CD14-positive monocyte (primary cell): ENCODE results near the gene FBXL5. TPM values are rescaled to one million over a fixed set of nuclear protein-coding genes. Genes with fewer than 3 reads are reported as not detected.

Source experiments
- DNase-seq, 3 donors: peaks; one replicate each; pipeline ENCODE4 v3.0.0-alpha.2; 2011 to 2022
- H2AFZ ChIP-seq: 2 replicates; pipeline ENCODE4 v1.6.0; 2012; ENCODE audit warnings: mild to moderate bottlenecking, low read depth, low read length, inconsistent platforms; ENCODE audit not compliant: insufficient read depth, poor library complexity, severe bottlenecking
- H3K27ac ChIP-seq, 2 donors: 1 replicate in 1 of 2; 2 replicates in 1 of 2; pipeline ENCODE4 v1.5.1; 2012 to 2013; ENCODE audit warnings: low read length in 2 of 2, control low read depth in 1 of 2, inconsistent platforms in 1 of 2, low read depth in 1 of 2, mild to moderate bottlenecking in 1 of 2
- H3K27me3 ChIP-seq, 2 donors: one replicate each; pipeline versions ENCODE4 v1.6.0 to v1.6.1; 2011 to 2013; ENCODE audit warnings: low read length in 2 of 2; ENCODE audit not compliant: control insufficient read depth in 2 of 2, insufficient read depth in 2 of 2
- H3K36me3 ChIP-seq, 2 donors: replicated peaks in 1 of 2; 1 replicate in 1 of 2; 2 replicates in 1 of 2; pipeline versions ENCODE4 v1.5.1 to v1.6.1; 2012 to 2013; ENCODE audit warnings: low read length in 2 of 2, control low read depth in 1 of 2, inconsistent platforms in 1 of 2, mild to moderate bottlenecking in 1 of 2; ENCODE audit not compliant: insufficient read depth in 2 of 2, control insufficient read depth in 1 of 2
- H3K4me1 ChIP-seq, 2 donors: 1 replicate in 1 of 2; 2 replicates in 1 of 2; pipeline versions ENCODE4 v1.5.1 to v1.6.1; 2012 to 2013; ENCODE audit warnings: low read length in 2 of 2, control low read depth in 1 of 2, inconsistent platforms in 1 of 2, mild to moderate bottlenecking in 1 of 2, moderate library complexity in 1 of 2; ENCODE audit not compliant: insufficient read depth in 2 of 2, control insufficient read depth in 1 of 2
- H3K4me2 ChIP-seq: replicated peaks from 2 replicates; pipeline ENCODE3; 2012; ENCODE audit warnings: low read length, moderate library complexity, mild to moderate bottlenecking; ENCODE audit not compliant: poor library complexity, severe bottlenecking; ENCODE audit errors: extremely low read depth
- H3K4me3 ChIP-seq, 3 experiments: fragments of 200-600 bp in 1 of 3; sonication (generic) in 1 of 3; replicated peaks in 1 of 3; 1 replicate in 2 of 3; 2 replicates in 1 of 3; pipeline ENCODE4 v1.5.1; 2011 to 2013; ENCODE audit warnings: low read length in 3 of 3, mild to moderate bottlenecking in 3 of 3, control low read depth in 2 of 3, low read depth in 2 of 3, inconsistent platforms in 1 of 3, moderate library complexity in 1 of 3
- H3K79me2 ChIP-seq: 2 replicates; pipeline ENCODE4 v1.6.0; 2012; ENCODE audit warnings: mild to moderate bottlenecking, control low read depth, inconsistent platforms, low read length, moderate library complexity; ENCODE audit not compliant: insufficient read depth
- H3K9ac ChIP-seq: 2 replicates; pipeline ENCODE4 v1.6.0; 2017; ENCODE audit warnings: low read length, mild to moderate bottlenecking; ENCODE audit not compliant: insufficient read depth, poor library complexity, severe bottlenecking
- H3K9me3 ChIP-seq, 2 donors: replicated peaks in 1 of 2; 1 replicate in 1 of 2; 2 replicates in 1 of 2; pipeline versions ENCODE4 v1.5.1 to v1.6.1; 2012 to 2013; ENCODE audit warnings: low read length in 2 of 2, control low read depth in 1 of 2; ENCODE audit not compliant: control insufficient read depth in 1 of 2, insufficient read depth in 1 of 2
- H4K20me1 ChIP-seq: 2 replicates; pipeline ENCODE4 v1.6.0; 2012; ENCODE audit warnings: mild to moderate bottlenecking, low read length, control low read depth, moderate library complexity; ENCODE audit not compliant: insufficient read depth
- H3K27ac Mint-ChIP-seq, 7 donors: one replicate each; pipeline ENCODE4 v1.8.0; 2020; ENCODE audit warnings: mild to moderate bottlenecking in 7 of 7, mixed read lengths in 7 of 7, moderate library complexity in 6 of 7, inconsistent platforms in 2 of 7
- H3K27me3 Mint-ChIP-seq, 3 donors: one replicate each; pipeline ENCODE4 v1.8.0; 2021 to 2022; ENCODE audit warnings: low read depth in 3 of 3, mild to moderate bottlenecking in 3 of 3, mixed read lengths in 3 of 3, moderate library complexity in 3 of 3, inconsistent platforms in 1 of 3
- H3K36me3 Mint-ChIP-seq, 2 donors: one replicate each; pipeline ENCODE4 v1.8.0; 2020; ENCODE audit warnings: mixed read lengths in 2 of 2, inconsistent platforms in 1 of 2, mild to moderate bottlenecking in 1 of 2
- H3K4me1 Mint-ChIP-seq: one replicate; pipeline ENCODE4 v1.8.0; 2020; ENCODE audit warnings: mild to moderate bottlenecking, mixed read lengths
- H3K4me3 Mint-ChIP-seq, 2 donors: one replicate each; pipeline ENCODE4 v1.8.0; 2020; ENCODE audit warnings: mild to moderate bottlenecking in 2 of 2, mixed read lengths in 2 of 2, moderate library complexity in 1 of 2
- H3K9me3 Mint-ChIP-seq, 7 donors: one replicate each; pipeline ENCODE4 v1.8.0; 2020 to 2022; ENCODE audit warnings: mixed read lengths in 7 of 7, mild to moderate bottlenecking in 6 of 7, moderate library complexity in 6 of 7, inconsistent platforms in 2 of 7
- CTCF ChIP-seq: fragments of 200-600 bp; IDR thresholded peaks from one replicate; pipeline ENCODE4 v1.8.0; 2022; ENCODE audit warnings: antibody characterized with exemption, mild to moderate bottlenecking
- WGBS: methylation state at CpG from one replicate; pipeline ENCODE4 v1.1.5; 2013; ENCODE audit warnings: missing lambda C conversion rate; ENCODE audit not compliant: insufficient coverage; 5-methylcytosine and 5-hydroxymethylcytosine counted together
- intact Hi-C, 2 donors: fragments of 100-400 bp; cut with micrococcal nuclease; formaldehyde crosslinking; loops; one replicate each; pipeline versions ENCODE4 v1.15.0 to v1.15.1; 2023
- polyA plus RNA-seq, 3 donors: library from polyadenylated mRNA; depleted of rRNA in 1 of 3; unstranded in 2 of 3; stranded (reverse) in 1 of 3; fragments of 300-500 nt in 2 of 3; fragments of >200 nt in 1 of 3; fragmentation: Illumina TruSeq in 2 of 3; gene quantifications; 1 replicate in 2 of 3; 2 replicates in 1 of 3; pipeline ENCODE4 v1.2.3, GENCODE V29; 2012 to 2021

Gene FBXL5
- polyA plus RNA-seq, 3 donors, result 172 to 518 (median 484) TPM

GRCh38 chr4:15688051-15688450 lies 32.9 kb upstream of the FBXL5 start:
- Mint-ChIP-seq H3K27me3 (no peaks in the 10 kb centered on the region), H3K4me3 (no peak overlapping the region), H3K4me1 (peaks cover 86% of the 10 kb centered on the region), H3K27ac (peak overlapping the region in 6 of 7 donors; percentile 19 to 92 (median 70)), H3K9me3 (peaks cover 0 to 2% (median 0%) of the 10 kb centered on the region in 7 donors), H3K36me3 (peaks cover 32 to 46% of the 10 kb centered on the region in 2 donors)
- Histone ChIP-seq H4K20me1 (no peaks in the 10 kb centered on the region), H3K79me2 (peaks cover 77% of the 10 kb centered on the region), H3K36me3 (peaks cover 7 to 26% of the 10 kb centered on the region in 2 donors), H3K9me3 (no peaks in the 10 kb centered on the region), H3K4me1 (peaks cover 77 to 100% of the 10 kb centered on the region in 2 donors), H2AFZ (no peak overlapping the region), H3K4me2 (no peak overlapping the region), H3K27ac (peak overlapping the region in 1 of 2 donors; percentile 59), H3K4me3 (no peak overlapping the region), H3K9ac (no peak overlapping the region), H3K27me3 (no peaks in the 10 kb centered on the region)
- no peak for TF ChIP-seq CTCF
- DNase-seq, result no peak
- no CpG with 5 or more reads among the region's 5 CpGs for WGBS
- intact Hi-C loops, result no loop called here

- Histone ChIP-seq H4K20me1 (no peaks in the 10 kb centered on the region), H2AFZ (no peak overlapping the region), H3K27ac (peak overlapping the region in 1 of 2 donors; percentile 39), H3K79me2 (peaks cover 99% of the 10 kb centered on the region), H3K9ac (no peak overlapping the region), H3K27me3 (no peaks in the 10 kb centered on the region), H3K4me3 (peak overlapping the region in 1 of 3 experiments; percentile 96), H3K4me1 (peaks cover 62 to 89% of the 10 kb centered on the region in 2 donors), H3K4me2 (peak overlapping the region; percentile 92), H3K9me3 (no peaks in the 10 kb centered on the region), H3K36me3 (peaks cover 7 to 26% of the 10 kb centered on the region in 2 donors)
- no peak for TF ChIP-seq CTCF
- intact Hi-C loops, result loop anchor here in 1 of 2 donors (5.0 kb wide), 1 partner anchor 37 kb away; no protein-coding TSS in a partner anchor
- WGBS, result no CpG with 5 or more reads among the region's 1 CpG
- Mint-ChIP-seq H3K4me1 (peaks cover 70% of the 10 kb centered on the region), H3K27ac (peak overlapping the region in 4 of 7 donors; percentile 32 to 80 (median 56)), H3K36me3 (peaks cover 32 to 45% of the 10 kb centered on the region in 2 donors), H3K4me3 (peak overlapping the region in 1 of 2 donors; percentile 12), H3K27me3 (no peaks in the 10 kb centered on the region), H3K9me3 (peaks cover 0 to 2% (median 0%) of the 10 kb centered on the region in 7 donors)
- DNase-seq, result no peak
Measured at GRCh38 chr4:15684498-15684897, 29.3 kb upstream of the FBXL5 start.
